22Rv1 (cell line): ENCODE data around the gene ZNF543.

ENCODE experiments used
- CTCF ChIP-seq: fragments of 450-650 bp; IDR thresholded peaks from 2 replicates; pipeline ENCODE4 v1.5.1; 2017; ENCODE audit warnings: mild to moderate bottlenecking
- ZFX ChIP-seq: fragments of 450-650 bp; IDR thresholded peaks from 2 replicates; pipeline ENCODE4 v1.6.1; 2017; ENCODE audit warnings: antibody characterized with exemption, borderline replicate concordance

GRCh38 chr19:57362997-57363687 is 42.9 kb downstream of the ZNF543 start, which contains the start of the genes TRAPPC2B and ZNF547:
- TF ChIP-seq CTCF = no peak
- no peak for TF ChIP-seq ZFX
